HFFc6 (cell line): ENCODE results near the gene STX17. TPM values are rescaled to one million over a fixed set of nuclear protein-coding genes. Genes with fewer than 3 reads are reported as not detected.

Experiments
- DNase-seq: peaks from one replicate; pipeline ENCODE4 v3.0.0-alpha.2; 2018
- H3K27ac Mint-ChIP-seq: 2 replicates; pipeline ENCODE4 v1.8.0; 2020; ENCODE audit warnings: mild to moderate bottlenecking, mixed read lengths
- H3K27me3 Mint-ChIP-seq: 2 replicates; pipeline ENCODE4 v1.8.0; 2021; ENCODE audit warnings: mild to moderate bottlenecking, moderate library complexity, mixed read lengths; ENCODE audit not compliant: insufficient read depth
- H3K36me3 Mint-ChIP-seq: 2 replicates; pipeline ENCODE4 v1.8.0; 2021; ENCODE audit warnings: low read depth, mixed read lengths
- H3K4me1 Mint-ChIP-seq: 2 replicates; pipeline ENCODE4 v1.8.0; 2020; ENCODE audit warnings: low read depth, mixed read lengths
- H3K4me3 Mint-ChIP-seq: 2 replicates; pipeline ENCODE4 v1.8.0; 2020; ENCODE audit warnings: mild to moderate bottlenecking, moderate library complexity, mixed read lengths
- H3K9me3 Mint-ChIP-seq: 2 replicates; pipeline ENCODE4 v1.8.0; 2020; ENCODE audit warnings: mild to moderate bottlenecking, mixed read lengths
- CTCF ChIP-seq: fragments of 200-600 bp; sonication (generic); IDR thresholded peaks from 2 replicates; pipeline ENCODE4 v1.5.0; 2021; ENCODE audit warnings: antibody characterized with exemption, mild to moderate bottlenecking
- total RNA-seq, 6 experiments: library from RNA; stranded (reverse); fragmentation: NEBNext Ultra II Directional; extraction: Animal tissue kit (Norgen Biotek cat#: 25700); gene quantifications; 2 replicates in 1 of 6; 3 replicates in 5 of 6; pipeline ENCODE4 v1.2.3, GENCODE V29; 2021

STX17 gene
- total RNA-seq, 6 experiments from 2014 or later: 15.3 to 18.7 (median 15.6) TPM

- H3K4me3 Mint-ChIP-seq: no peak overlapping the region
- no peaks in the 10 kb centered on the region for H3K9me3 Mint-ChIP-seq
- H3K27ac Mint-ChIP-seq: no peak overlapping the region
- no peaks in the 10 kb centered on the region for H3K27me3 Mint-ChIP-seq
- H3K4me1 Mint-ChIP-seq: peaks cover 12% of the 10 kb centered on the region
- no peak for DNase-seq
- TF ChIP-seq CTCF: no peak
- peaks cover 21% of the 10 kb centered on the region for H3K36me3 Mint-ChIP-seq
Measured at GRCh38 chr9:99931155-99931840, 24.8 kb downstream of the STX17 start.

GRCh38 chr9:99936947-99937587 is 30.6 kb downstream of the STX17 start:
- DNase-seq: no peak
- H3K4me3 Mint-ChIP-seq: no peak overlapping the region
- TF ChIP-seq CTCF: no peak
- no peaks in the 10 kb centered on the region for H3K27me3 Mint-ChIP-seq
- peaks cover 20% of the 10 kb centered on the region for H3K36me3 Mint-ChIP-seq
- no peak overlapping the region for H3K27ac Mint-ChIP-seq
- H3K4me1 Mint-ChIP-seq: no peaks in the 10 kb centered on the region
- peaks cover 6% of the 10 kb centered on the region; the same call in 1 of the 2 replicates for H3K9me3 Mint-ChIP-seq

GRCh38 chr9:99947395-99947794 is 40.9 kb downstream of the STX17 start:
- no peaks in the 10 kb centered on the region for H3K27me3 Mint-ChIP-seq

GRCh38 chr9:99948482-99948881 is 42.0 kb downstream of the STX17 start:
- Mint-ChIP-seq H3K9me3 (no peaks in the 10 kb centered on the region), H3K36me3 (no peaks in the 10 kb centered on the region), H3K4me1 (no peaks in the 10 kb centered on the region), H3K4me3 (no peak overlapping the region), H3K27me3 (no peaks in the 10 kb centered on the region), H3K27ac (no peak overlapping the region)
- TF ChIP-seq CTCF: no peak
- DNase-seq: no peak

More at GRCh38 chr9:99947395-99947794, 40.9 kb downstream of the STX17 start:
- H3K4me1 Mint-ChIP-seq: no peaks in the 10 kb centered on the region
- TF ChIP-seq CTCF: peak; percentile 29; the same call in 1 of the 2 replicates
- DNase-seq: no peak
- no peak overlapping the region for H3K27ac Mint-ChIP-seq
- no peaks in the 10 kb centered on the region for H3K36me3 Mint-ChIP-seq
- H3K9me3 Mint-ChIP-seq: no peaks in the 10 kb centered on the region
- no peak overlapping the region for H3K4me3 Mint-ChIP-seq

GRCh38 chr9:99948896-99949295 is 42.4 kb downstream of the STX17 start:
- Mint-ChIP-seq H3K4me3 (no peak overlapping the region), H3K27ac (no peak overlapping the region), H3K27me3 (no peaks in the 10 kb centered on the region), H3K36me3 (no peaks in the 10 kb centered on the region), H3K4me1 (no peaks in the 10 kb centered on the region), H3K9me3 (no peaks in the 10 kb centered on the region)
- DNase-seq: no peak
- no peak for TF ChIP-seq CTCF
